GM23248 (cell line): Measurements from ENCODE around the gene ZNF48.

Experiments
- EZH2 ChIP-seq: fragments of 200-600 bp; sonication (generic); IDR thresholded peaks from 2 replicates; pipeline ENCODE4 v1.6.1; 2018; ENCODE audit warnings: antibody characterized with exemption, mild to moderate bottlenecking; ENCODE audit not compliant: insufficient read depth, poor library complexity, severe bottlenecking
- EZH2phosphoT487 ChIP-seq: fragments of 200-600 bp; sonication (generic); IDR thresholded peaks from 2 replicates; pipeline ENCODE4 v1.6.1; 2018; ENCODE audit warnings: antibody characterized with exemption, moderate library complexity, mild to moderate bottlenecking, low read depth; ENCODE audit not compliant: insufficient read depth

GRCh38 chr16:30376461-30376902, 18.7 kb upstream of the ZNF48 start:
- no peak for TF ChIP-seq EZH2
- TF ChIP-seq EZH2phosphoT487, result no peak
